CD4-positive, alpha-beta T cell (primary cell): ENCODE data around the gene BCKDHB. TPM values are rescaled to one million over a fixed set of nuclear protein-coding genes. Genes with fewer than 3 reads are reported as not detected.

Experiments
- ATAC-seq: fragments of 200-7000 bp; cut with Tn5 transposase; one replicate; pipeline ENCODE4 v1.10.0; 2022; ENCODE audit warnings: mild to moderate bottlenecking; ENCODE audit not compliant: poor library complexity
- CTCF ChIA-PET: fragments of 350-600 bp; sonication (Branson Sonifier 250); formaldehyde crosslinking; loops from one replicate; lab custom pipeline; 2021; ENCODE audit warnings: antibody characterized with exemption, inconsistent platforms; lab: Charles Lee
- POLR2A ChIA-PET: fragments of 350-600 bp; sonication (Branson Sonifier 250); formaldehyde crosslinking; loops from one replicate; lab custom pipeline; 2021; ENCODE audit warnings: antibody characterized with exemption, inconsistent platforms; lab: Charles Lee
- DNase-seq, 14 experiments: peaks; one replicate each; pipeline ENCODE4 v3.0.0-alpha.2; 2013 to 2020; ENCODE audit warnings: mixed read lengths in 2 of 14
- H3K27ac ChIP-seq, 2 donors: one replicate each; pipeline versions ENCODE4 v1.5.1 to v1.7.0; 2013; ENCODE audit warnings: low read length in 2 of 2, low read depth in 1 of 2, mild to moderate bottlenecking in 1 of 2
- H3K27me3 ChIP-seq, 2 experiments: 1 replicate in 1 of 2; 2 replicates in 1 of 2; pipeline versions ENCODE4 v1.6.1 to v1.7.0; 2013; ENCODE audit warnings: low read length in 2 of 2, control low read depth in 1 of 2, mild to moderate bottlenecking in 1 of 2, moderate library complexity in 1 of 2; ENCODE audit not compliant: insufficient read depth in 2 of 2, control insufficient read depth in 1 of 2
- H3K36me3 ChIP-seq: one replicate; pipeline ENCODE4 v1.6.1; 2013; ENCODE audit warnings: low read length, control low read depth; ENCODE audit not compliant: insufficient read depth
- H3K4me1 ChIP-seq: one replicate; pipeline ENCODE4 v1.6.1; 2013; ENCODE audit warnings: low read length, control low read depth; ENCODE audit not compliant: insufficient read depth
- H3K4me3 ChIP-seq: one replicate; pipeline ENCODE4 v1.5.1; 2013; ENCODE audit warnings: mild to moderate bottlenecking, low read length, moderate library complexity
- H3K9me3 ChIP-seq, 2 experiments: 1 replicate in 1 of 2; 2 replicates in 1 of 2; pipeline versions ENCODE4 v1.6.1 to v1.7.0; 2013; ENCODE audit warnings: low read length in 2 of 2, mild to moderate bottlenecking in 2 of 2, control low read depth in 1 of 2, moderate library complexity in 1 of 2; ENCODE audit not compliant: control insufficient read depth in 1 of 2, insufficient read depth in 1 of 2
- H3K27ac Mint-ChIP-seq: one replicate; pipeline ENCODE4 v1.8.0; 2020; ENCODE audit warnings: mixed read lengths
- H3K27me3 Mint-ChIP-seq: one replicate; pipeline ENCODE4 v1.8.0; 2021; ENCODE audit warnings: mixed read lengths
- H3K36me3 Mint-ChIP-seq: one replicate; pipeline ENCODE4 v1.8.0; 2021; ENCODE audit warnings: low read depth, mixed read lengths
- H3K4me1 Mint-ChIP-seq: one replicate; pipeline ENCODE4 v1.8.0; 2021; ENCODE audit warnings: low read depth, mixed read lengths
- H3K4me3 Mint-ChIP-seq: one replicate; pipeline ENCODE4 v1.8.0; 2020; ENCODE audit warnings: mild to moderate bottlenecking, mixed read lengths
- H3K9me3 Mint-ChIP-seq: one replicate; pipeline ENCODE4 v1.8.0; 2020; ENCODE audit warnings: mixed read lengths
- CTCF ChIP-seq: fragments of 200-600 bp; IDR thresholded peaks from one replicate; pipeline ENCODE4 v1.8.0; 2022; ENCODE audit warnings: antibody characterized with exemption, mild to moderate bottlenecking
- intact Hi-C, 2 experiments: fragments of 100-400 bp; cut with DNase I in 1 of 2; cut with micrococcal nuclease in 1 of 2; formaldehyde crosslinking; loops; one replicate each; pipeline versions ENCODE4 v1.15.1 to v1.9.0; 2023 to 2025; cut with DNase I, micrococcal nuclease
- total RNA-seq, 174 experiments: library from RNA in 2 of 174; stranded (reverse) in 2 of 174; gene quantifications; one replicate each; pipeline ENCODE4 v1.2.3 and lab custom pipeline; 2021 to 2026

The BCKDHB gene
- total RNA-seq, 2 experiments from 2014 or later: 7.8 to 8.1 TPM

- no peaks in the 10 kb centered on the region for H3K36me3 Mint-ChIP-seq
- H3K27me3 Mint-ChIP-seq: no peaks in the 10 kb centered on the region
Observed at GRCh38 chr6:80259118-80259517, 152.6 kb downstream of the BCKDHB start.

GRCh38 chr6:80263585-80263984, 157.1 kb downstream of the BCKDHB start:
- H3K27me3 Mint-ChIP-seq: no peaks in the 10 kb centered on the region
- no peak for DNase-seq
- H3K27ac Mint-ChIP-seq: no peak overlapping the region
- TF ChIP-seq CTCF: no peak
- Histone ChIP-seq H3K9me3 (no peaks in the 10 kb centered on the region), H3K27me3 (no peaks in the 10 kb centered on the region), H3K4me1 (no peaks in the 10 kb centered on the region), H3K36me3 (no peaks in the 10 kb centered on the region), H3K27ac (no peak overlapping the region), H3K4me3 (no peak overlapping the region)
- peaks cover 2% of the 10 kb centered on the region for H3K9me3 Mint-ChIP-seq
- intact Hi-C loops: no loop called here
- H3K4me1 Mint-ChIP-seq: no peaks in the 10 kb centered on the region
- ChIA-PET CTCF (no interaction called here), POLR2A (no interaction called here)
- no peak for ATAC-seq
- peaks cover 7% of the 10 kb centered on the region for H3K36me3 Mint-ChIP-seq
- H3K4me3 Mint-ChIP-seq: no peak overlapping the region

More at GRCh38 chr6:80259118-80259517, 152.6 kb downstream of the BCKDHB start:
- H3K27ac ChIP-seq: no peak overlapping the region
- H3K9me3 ChIP-seq: no peaks in the 10 kb centered on the region
- no peak for ATAC-seq
- CTCF ChIA-PET: no interaction called here
- Mint-ChIP-seq H3K9me3 (peaks cover 2% of the 10 kb centered on the region), H3K27ac (no peak overlapping the region), H3K4me3 (no peak overlapping the region), H3K4me1 (no peaks in the 10 kb centered on the region)
- no peaks in the 10 kb centered on the region for H3K36me3 ChIP-seq
- intact Hi-C loops: no loop called here
- no peak for DNase-seq
- no peaks in the 10 kb centered on the region for H3K27me3 ChIP-seq
- TF ChIP-seq CTCF: no peak
- no peak overlapping the region for H3K4me3 ChIP-seq
- POLR2A ChIA-PET: no interaction called here
- H3K4me1 ChIP-seq: no peaks in the 10 kb centered on the region

- H3K36me3 ChIP-seq: no peaks in the 10 kb centered on the region
- H3K27me3 ChIP-seq: no peaks in the 10 kb centered on the region
- no peak overlapping the region for H3K4me3 ChIP-seq
- ATAC-seq (no peak), DNase-seq (no peak)
- Mint-ChIP-seq H3K4me3 (no peak overlapping the region), H3K36me3 (peaks cover 7% of the 10 kb centered on the region), H3K9me3 (peaks cover 3% of the 10 kb centered on the region), H3K27ac (no peak overlapping the region), H3K4me1 (no peaks in the 10 kb centered on the region), H3K27me3 (no peaks in the 10 kb centered on the region)
- H3K4me1 ChIP-seq: no peaks in the 10 kb centered on the region
- no peaks in the 10 kb centered on the region for H3K9me3 ChIP-seq
- CTCF ChIA-PET: no interaction called here
- no peak overlapping the region for H3K27ac ChIP-seq
- intact Hi-C loops: no loop called here
- TF ChIP-seq CTCF: no peak
- POLR2A ChIA-PET: no interaction called here
Observed at GRCh38 chr6:80268865-80269730, 162.6 kb downstream of the BCKDHB start.
